BLaER1 treated with 17β-estradiol and CSF1 and Interleukin-3, amounts not matched to agents 10 nM and 100 nM (cell line): ENCODE measurements around the gene CORO1A.
"Not testable (repeated sequence)": the region's sequence is repeated elsewhere in the genome, so short reads cannot be mapped to it uniquely, and the experiment has no call there.

Experiments
- H3K27ac ChIP-seq, 11 experiments: shearing (Covaris generic); formaldehyde crosslinking; 2 replicates each; pipeline ENCODE4 v1.8.1; 2022
- H3K27me3 ChIP-seq, 11 experiments: shearing (Covaris generic); formaldehyde crosslinking; 2 replicates each; pipeline ENCODE4 v1.8.1; 2022
- H3K36me3 ChIP-seq, 11 experiments: shearing (Covaris generic); formaldehyde crosslinking; 2 replicates each; pipeline ENCODE4 v1.8.1; 2022
- H3K4me1 ChIP-seq, 10 experiments: shearing (Covaris generic); formaldehyde crosslinking; 2 replicates each; pipeline ENCODE4 v1.8.1; 2022
- H3K4me2 ChIP-seq, 11 experiments: shearing (Covaris generic); formaldehyde crosslinking; 2 replicates each; pipeline ENCODE4 v1.8.1; 2022
- H3K4me3 ChIP-seq, 10 experiments: shearing (Covaris generic); formaldehyde crosslinking; 2 replicates each; pipeline ENCODE4 v1.8.1; 2022
- H3K9ac ChIP-seq, 11 experiments: shearing (Covaris generic); formaldehyde crosslinking; 2 replicates each; pipeline ENCODE4 v1.8.1; 2022
- H3K9me3 ChIP-seq, 11 experiments: shearing (Covaris generic); formaldehyde crosslinking; replicated peaks in 1 of 11; 2 replicates each; pipeline ENCODE4 v1.8.1; 2022
- H4K20me1 ChIP-seq, 11 experiments: shearing (Covaris generic); formaldehyde crosslinking; 2 replicates each; pipeline ENCODE4 v1.8.1; 2022
- Cebpa-rat ChIP-seq, 11 experiments: shearing (Covaris generic); IDR thresholded peaks; 2 replicates each; pipeline ENCODE4 v1.8.1; 2022

CORO1A gene

DNA sequence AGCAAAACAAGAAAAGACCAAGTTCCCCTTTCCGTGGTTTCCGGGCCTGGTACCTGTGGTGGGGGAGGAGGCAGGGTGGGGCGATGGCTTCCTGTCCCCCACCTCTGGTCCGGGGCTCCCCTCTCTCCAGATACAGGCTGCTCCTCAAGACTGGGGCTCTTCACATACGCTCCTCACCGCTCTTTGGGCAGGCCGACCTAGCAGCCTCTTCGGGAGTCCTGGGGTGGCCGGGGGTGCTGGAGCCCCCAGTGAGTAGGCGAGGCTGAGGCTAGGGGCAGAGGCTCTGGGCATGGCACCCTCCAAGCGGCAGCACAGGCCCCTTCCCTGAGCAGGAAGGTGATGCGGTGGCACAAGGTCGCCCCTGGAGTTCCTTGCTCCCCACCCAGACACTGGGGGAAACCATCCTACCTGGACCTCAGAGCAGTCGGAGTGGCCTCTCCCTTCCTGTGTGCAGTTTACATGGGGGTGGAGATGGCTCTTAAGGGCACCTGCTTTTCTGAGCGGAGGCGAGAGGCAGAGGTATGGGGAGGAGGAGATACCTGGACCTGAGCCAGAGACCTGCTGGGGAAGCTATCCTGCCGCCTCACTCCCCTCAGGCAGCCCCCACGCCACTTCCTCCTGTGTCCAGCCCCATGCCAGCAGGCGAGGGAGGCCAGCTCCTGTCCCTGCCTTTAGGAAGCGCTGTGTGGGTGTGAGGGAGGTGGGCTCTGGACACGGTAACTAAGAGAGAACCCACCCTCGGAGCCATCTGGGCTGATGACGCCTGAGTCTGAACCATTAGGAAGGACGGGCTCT is 891 bp downstream of the CORO1A start:
- peak overlapping the region; percentile 86 to 97 (median 92) for H3K9ac ChIP-seq
- no peak for TF ChIP-seq Cebpa-rat (IDR thresholded peaks at IDR 0.05)
- H3K4me2 ChIP-seq, result peak overlapping the region; percentile 91 to 100 (median 99)
- no peaks in the 10 kb centered on the region for H3K9me3 ChIP-seq
- no peaks in the 10 kb centered on the region for H3K27me3 ChIP-seq
- peak overlapping the region; percentile 77 to 98 (median 93) for H3K27ac ChIP-seq
- peaks cover 10 to 44% (median 24%) of the 10 kb centered on the region in 11 experiments for H3K36me3 ChIP-seq
- peaks cover 5 to 43% (median 30%) of the 10 kb centered on the region in 11 experiments; a peak in 18 of 22 replicates for H4K20me1 ChIP-seq
- H3K4me1 ChIP-seq, result peaks cover 33 to 44% (median 39%) of the 10 kb centered on the region in 10 experiments
- peak overlapping the region; percentile 88 to 100 (median 97) for H3K4me3 ChIP-seq

DNA sequence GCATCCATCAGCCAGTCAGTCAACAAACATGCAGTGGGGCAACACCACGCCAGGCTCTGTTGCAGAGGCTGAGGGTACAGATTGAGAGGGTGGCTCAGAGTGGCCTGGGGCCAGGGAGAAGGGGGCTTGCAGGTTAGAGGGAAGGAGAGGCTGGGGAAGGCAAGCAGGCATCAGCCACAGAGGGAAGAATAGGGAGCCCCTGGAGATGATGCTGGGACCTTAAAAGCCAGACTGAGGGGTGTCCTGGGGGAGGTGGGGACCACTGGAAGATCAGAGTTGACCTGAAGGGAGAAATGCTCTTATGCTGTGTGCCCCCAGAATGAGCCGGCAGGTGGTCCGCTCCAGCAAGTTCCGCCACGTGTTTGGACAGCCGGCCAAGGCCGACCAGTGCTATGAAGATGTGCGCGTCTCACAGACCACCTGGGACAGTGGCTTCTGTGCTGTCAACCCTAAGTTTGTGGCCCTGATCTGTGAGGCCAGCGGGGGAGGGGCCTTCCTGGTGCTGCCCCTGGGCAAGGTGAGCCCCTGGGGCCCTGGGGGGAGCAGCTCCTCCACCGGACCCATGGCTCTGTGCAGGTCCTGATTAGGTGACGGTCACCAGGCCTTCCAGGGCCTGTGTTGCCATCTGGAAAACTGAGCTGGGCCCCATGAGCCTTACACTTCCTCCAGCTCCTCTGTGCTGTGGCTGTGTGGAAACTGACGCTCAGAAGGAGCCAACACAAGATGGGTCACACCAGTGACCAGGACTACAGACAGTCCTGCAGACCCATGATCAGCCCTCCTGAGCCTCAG is 1.7 kb downstream of the CORO1A start:
- Histone ChIP-seq H3K27ac (peak overlapping the region; percentile 77 to 98 (median 93)), H3K36me3 (peaks cover 10 to 44% (median 24%) of the 10 kb centered on the region in 11 experiments), H3K4me1 (peaks cover 33 to 44% (median 39%) of the 10 kb centered on the region in 10 experiments), H3K4me2 (peak overlapping the region; percentile 91 to 100 (median 99)), H4K20me1 (peaks cover 5 to 43% (median 30%) of the 10 kb centered on the region in 11 experiments; a peak in 18 of 22 replicates), H3K9me3 (no peaks in the 10 kb centered on the region), H3K9ac (peak overlapping the region; percentile 86 to 97 (median 92)), H3K27me3 (no peaks in the 10 kb centered on the region), H3K4me3 (peak overlapping the region; percentile 88 to 100 (median 97))
- peak in 1 of 11 experiments; percentile 1; a peak in 1 of 22 replicates for TF ChIP-seq Cebpa-rat (IDR thresholded peaks at IDR 0.05)

DNA sequence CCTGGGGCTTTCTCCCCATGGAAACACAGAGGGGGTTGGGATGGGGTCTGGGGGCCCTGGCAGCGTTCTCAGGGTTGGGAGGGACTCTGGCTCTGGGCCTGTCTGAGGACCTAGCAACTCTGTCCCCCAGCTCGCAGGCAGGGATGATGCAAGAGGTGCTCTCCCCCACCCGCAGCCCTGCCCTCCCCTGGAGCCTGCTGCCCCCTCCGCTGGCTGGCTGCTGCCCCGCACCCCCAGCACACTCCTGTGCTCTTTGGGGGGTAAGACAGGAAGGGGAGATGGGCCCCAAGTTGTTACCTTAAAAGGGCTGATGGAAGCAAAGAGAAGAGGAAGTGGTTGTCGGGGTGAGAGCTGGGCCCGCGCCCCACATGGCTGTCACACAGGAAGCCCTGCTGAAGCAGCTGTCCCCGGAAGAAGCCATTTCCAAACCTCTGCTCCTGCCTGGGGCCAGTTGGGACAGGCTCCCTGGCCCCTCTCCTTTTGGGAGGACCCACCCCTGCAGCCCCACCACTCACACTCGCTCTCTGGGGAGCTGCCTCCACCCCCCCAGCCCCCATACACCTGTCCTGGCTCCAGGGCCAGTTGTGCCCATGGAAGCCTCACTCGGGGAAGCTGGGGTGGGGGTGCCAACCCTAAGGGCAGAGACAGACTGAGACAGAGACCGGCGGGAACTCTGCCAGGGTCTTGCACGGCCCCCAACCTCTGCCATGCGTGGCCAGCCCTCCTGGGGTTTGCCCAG is 2.5 kb downstream of the CORO1A start:
- H3K4me1 ChIP-seq, result peaks cover 33 to 44% (median 39%) of the 10 kb centered on the region in 10 experiments
- H3K4me2 ChIP-seq, result peak overlapping the region; percentile 91 to 100 (median 99)
- peak in 6 of 11 experiments; percentile 8 to 54 (median 18); a peak in 4 of 22 replicates for TF ChIP-seq Cebpa-rat (IDR thresholded peaks at IDR 0.05)
- H3K9ac ChIP-seq, result peak overlapping the region; percentile 86 to 97 (median 92)
- peaks cover 5 to 43% (median 30%) of the 10 kb centered on the region in 11 experiments; a peak in 18 of 22 replicates for H4K20me1 ChIP-seq
- no peaks in the 10 kb centered on the region for H3K27me3 ChIP-seq
- H3K4me3 ChIP-seq, result peak overlapping the region; percentile 88 to 100 (median 97)
- peak overlapping the region; percentile 77 to 98 (median 93) for H3K27ac ChIP-seq
- peaks cover 10 to 44% (median 24%) of the 10 kb centered on the region in 11 experiments for H3K36me3 ChIP-seq
- no peaks in the 10 kb centered on the region for H3K9me3 ChIP-seq

DNA sequence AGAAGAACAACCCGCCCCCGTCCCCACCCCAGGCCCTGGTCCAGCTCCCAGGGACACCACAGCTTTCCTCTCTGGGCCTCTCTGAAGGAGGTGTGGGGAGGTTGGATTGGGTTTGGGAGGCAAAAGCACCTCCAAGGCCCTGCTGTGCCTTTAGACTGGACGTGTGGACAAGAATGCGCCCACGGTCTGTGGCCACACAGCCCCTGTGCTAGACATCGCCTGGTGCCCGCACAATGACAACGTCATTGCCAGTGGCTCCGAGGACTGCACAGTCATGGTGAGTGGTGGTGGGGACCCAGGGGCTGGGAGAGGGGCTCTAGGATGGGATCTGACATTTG is 3.0 kb downstream of the CORO1A start:
- H3K27me3 ChIP-seq, result no peaks in the 10 kb centered on the region
- peak overlapping the region; percentile 88 to 100 (median 97); a peak in 19 of 20 replicates for H3K4me3 ChIP-seq
- peak overlapping the region; percentile 77 to 98 (median 93) for H3K27ac ChIP-seq
- H3K9ac ChIP-seq, result peak overlapping the region; percentile 75 to 97 (median 92)
- H3K4me1 ChIP-seq, result peaks cover 33 to 44% (median 39%) of the 10 kb centered on the region in 10 experiments
- TF ChIP-seq Cebpa-rat (IDR thresholded peaks at IDR 0.05), result no peak
- H4K20me1 ChIP-seq, result peaks cover 5 to 43% (median 30%) of the 10 kb centered on the region in 11 experiments; a peak in 18 of 22 replicates
- peaks cover 10 to 44% (median 24%) of the 10 kb centered on the region in 11 experiments for H3K36me3 ChIP-seq
- H3K4me2 ChIP-seq, result peak overlapping the region; percentile 91 to 100 (median 99)
- no peaks in the 10 kb centered on the region for H3K9me3 ChIP-seq

DNA sequence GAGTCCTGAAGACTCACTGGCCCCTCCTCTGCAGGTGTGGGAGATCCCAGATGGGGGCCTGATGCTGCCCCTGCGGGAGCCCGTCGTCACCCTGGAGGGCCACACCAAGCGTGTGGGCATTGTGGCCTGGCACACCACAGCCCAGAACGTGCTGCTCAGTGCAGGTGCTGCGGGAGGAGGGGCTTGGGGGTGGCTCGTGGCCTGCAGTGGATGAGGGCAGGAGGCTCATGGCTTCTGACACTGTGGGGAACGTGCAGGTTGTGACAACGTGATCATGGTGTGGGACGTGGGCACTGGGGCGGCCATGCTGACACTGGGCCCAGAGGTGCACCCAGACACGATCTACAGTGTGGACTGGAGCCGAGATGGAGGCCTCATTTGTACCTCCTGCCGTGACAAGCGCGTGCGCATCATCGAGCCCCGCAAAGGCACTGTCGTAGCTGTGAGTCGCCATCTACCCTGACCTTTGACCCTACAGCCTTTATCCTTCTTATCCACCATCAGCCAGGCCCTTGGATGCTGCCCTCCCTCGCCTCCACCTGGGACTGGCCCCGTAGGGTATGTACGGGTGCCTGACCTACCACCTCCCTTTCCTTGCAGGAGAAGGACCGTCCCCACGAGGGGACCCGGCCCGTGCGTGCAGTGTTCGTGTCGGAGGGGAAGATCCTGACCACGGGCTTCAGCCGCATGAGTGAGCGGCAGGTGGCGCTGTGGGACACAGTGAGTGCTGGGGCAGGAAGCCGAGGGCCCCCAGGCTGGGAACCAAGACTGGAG is 3.6 kb downstream of the CORO1A start:
- peak overlapping the region; percentile 77 to 98 (median 93) for H3K27ac ChIP-seq
- no peak for TF ChIP-seq Cebpa-rat (IDR thresholded peaks at IDR 0.05)
- H3K4me3 ChIP-seq, result peak overlapping the region; percentile 88 to 100 (median 97); a peak in 19 of 20 replicates

DNA sequence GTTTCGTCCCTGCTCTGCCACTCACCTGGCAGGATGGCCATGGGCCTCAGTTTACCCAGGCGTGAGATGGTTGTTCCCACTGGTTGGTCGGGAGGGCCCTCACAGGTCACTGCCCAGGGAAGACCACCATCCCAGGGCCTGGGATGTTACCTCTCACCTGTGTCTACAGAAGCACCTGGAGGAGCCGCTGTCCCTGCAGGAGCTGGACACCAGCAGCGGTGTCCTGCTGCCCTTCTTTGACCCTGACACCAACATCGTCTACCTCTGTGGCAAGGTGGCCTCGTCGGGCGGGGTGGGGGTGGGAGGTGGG is 4.1 kb downstream of the CORO1A start:
- Histone ChIP-seq H3K4me2 (peak overlapping the region; percentile 91 to 100 (median 99)), H3K27me3 (no peaks in the 10 kb centered on the region), H3K4me3 (peak overlapping the region in 3 of 10 experiments; percentile 95 to 100 (median 98); a peak in 4 of 20 replicates), H3K9ac (peak overlapping the region in 5 of 11 experiments; percentile 89 to 97 (median 92); a peak in 6 of 22 replicates), H3K4me1 (peaks cover 27 to 41% (median 36%) of the 10 kb centered on the region in 10 experiments), H3K27ac (peak overlapping the region in 7 of 11 experiments; percentile 83 to 96 (median 94); a peak in 8 of 22 replicates), H4K20me1 (peaks cover 5 to 43% (median 30%) of the 10 kb centered on the region in 11 experiments; a peak in 18 of 22 replicates), H3K36me3 (peaks cover 10 to 44% (median 24%) of the 10 kb centered on the region in 11 experiments), H3K9me3 (no peaks in the 10 kb centered on the region)
- no peak for TF ChIP-seq Cebpa-rat (IDR thresholded peaks at IDR 0.05)

More for the DNA sequence above, 3.6 kb downstream of the CORO1A start:
- H3K9ac ChIP-seq, result peak overlapping the region; percentile 75 to 97 (median 92); a peak in 21 of 22 replicates
- peaks cover 33 to 44% (median 39%) of the 10 kb centered on the region in 10 experiments for H3K4me1 ChIP-seq
- H4K20me1 ChIP-seq, result peaks cover 5 to 43% (median 30%) of the 10 kb centered on the region in 11 experiments; a peak in 18 of 22 replicates
- H3K4me2 ChIP-seq, result peak overlapping the region; percentile 91 to 100 (median 99)
- no peaks in the 10 kb centered on the region for H3K27me3 ChIP-seq
- H3K36me3 ChIP-seq, result peaks cover 10 to 44% (median 24%) of the 10 kb centered on the region in 11 experiments
- no peaks in the 10 kb centered on the region for H3K9me3 ChIP-seq

DNA sequence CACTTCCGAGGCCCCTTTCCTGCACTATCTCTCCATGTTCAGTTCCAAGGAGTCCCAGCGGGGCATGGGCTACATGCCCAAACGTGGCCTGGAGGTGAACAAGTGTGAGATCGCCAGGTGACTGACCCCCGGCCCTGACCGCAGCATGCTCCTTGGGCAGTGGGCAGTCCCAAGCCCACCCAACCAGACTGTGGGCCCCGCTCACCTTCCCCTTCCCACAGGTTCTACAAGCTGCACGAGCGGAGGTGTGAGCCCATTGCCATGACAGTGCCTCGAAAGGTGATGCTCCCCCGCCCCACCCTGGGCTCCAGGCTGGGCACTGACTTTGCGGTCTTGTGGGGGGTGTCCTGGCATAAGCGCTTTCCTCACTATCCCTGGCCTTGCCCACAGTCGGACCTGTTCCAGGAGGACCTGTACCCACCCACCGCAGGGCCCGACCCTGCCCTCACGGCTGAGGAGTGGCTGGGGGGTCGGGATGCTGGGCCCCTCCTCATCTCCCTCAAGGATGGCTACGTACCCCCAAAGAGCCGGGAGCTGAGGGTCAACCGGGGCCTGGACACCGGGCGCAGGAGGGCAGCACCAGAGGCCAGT is 4.7 kb downstream of the CORO1A start:
- Histone ChIP-seq H3K36me3 (peaks cover 10 to 44% (median 24%) of the 10 kb centered on the region in 11 experiments), H3K4me2 (peak overlapping the region in 5 of 11 experiments; percentile 4 to 93 (median 42); a peak in 5 of 22 replicates), H3K9ac (peak overlapping the region in 1 of 11 experiments; percentile 31; a peak in 1 of 22 replicates), H3K4me1 (peaks cover 24 to 37% (median 32%) of the 10 kb centered on the region in 10 experiments), H3K27ac (0 out of 22 replicates have a peak overlapping the region, but pooled peaks of 2 of the 11 experiments have one; percentile 20 to 23), H4K20me1 (peaks cover 5 to 43% (median 30%) of the 10 kb centered on the region in 11 experiments; a peak in 18 of 22 replicates), H3K4me3 (peak overlapping the region in 1 of 10 experiments; percentile 14; a peak in 1 of 20 replicates), H3K27me3 (no peaks in the 10 kb centered on the region), H3K9me3 (no peaks in the 10 kb centered on the region)
- no peak for TF ChIP-seq Cebpa-rat (IDR thresholded peaks at IDR 0.05)

DNA sequence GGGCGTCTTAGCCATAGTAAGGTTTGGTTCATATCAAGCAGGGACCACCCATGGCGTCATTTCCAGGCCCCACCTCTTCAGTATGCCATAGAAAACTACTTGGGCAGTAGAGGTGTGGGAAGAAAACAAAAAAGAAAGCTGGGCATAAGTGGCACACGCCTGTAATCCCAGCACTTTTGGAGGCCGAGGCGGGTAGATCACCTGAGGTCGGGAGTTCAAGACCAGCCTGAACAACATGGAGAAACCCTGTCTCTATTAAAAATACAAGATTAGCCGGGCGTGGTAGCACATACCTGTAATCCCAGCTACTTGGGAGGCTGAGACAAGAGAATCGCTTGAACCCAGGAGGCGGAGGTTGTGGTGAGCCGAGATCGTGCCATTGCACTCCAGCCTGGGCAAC is 7.8 kb downstream of the CORO1A start:
- not testable (repeated sequence) for H3K4me3 ChIP-seq, H3K27ac ChIP-seq, H3K4me2 ChIP-seq, H3K27me3 ChIP-seq, H3K9ac ChIP-seq, H3K9me3 ChIP-seq
- Histone ChIP-seq H4K20me1 (peaks cover 0 to 23% (median 20%) of the 10 kb centered on the region in 11 experiments; a peak in 17 of 22 replicates), H3K36me3 (peaks cover 10 to 23% (median 21%) of the 10 kb centered on the region in 11 experiments), H3K4me1 (peaks cover 14 to 22% (median 15%) of the 10 kb centered on the region in 10 experiments)

DNA sequence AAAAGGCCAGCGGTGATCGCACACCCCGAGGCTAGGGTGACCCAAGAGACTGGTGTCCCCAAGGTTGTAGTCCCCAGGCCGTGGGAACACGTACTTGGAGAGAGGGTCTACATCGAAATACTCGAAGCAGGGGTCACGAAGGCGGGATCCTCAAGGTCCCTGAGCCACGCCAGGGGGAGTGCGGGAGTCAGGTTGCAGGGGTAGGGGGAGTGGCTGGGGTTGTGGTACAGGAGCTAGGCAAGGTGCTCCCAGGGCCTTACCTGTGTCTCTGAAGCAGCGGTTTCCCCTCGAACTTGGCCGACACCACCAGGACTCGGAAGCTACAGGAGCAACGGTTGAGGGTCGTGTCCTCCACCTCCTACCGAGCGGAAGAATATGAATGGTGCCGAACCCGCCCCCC is 9.7 kb downstream of the CORO1A start:
- H3K9ac ChIP-seq, H3K4me2 ChIP-seq, H4K20me1 ChIP-seq, H3K4me3 ChIP-seq, H3K27me3 ChIP-seq, H3K9me3 ChIP-seq, H3K4me1 ChIP-seq, H3K27ac ChIP-seq, H3K36me3 ChIP-seq: not testable (repeated sequence)

DNA sequence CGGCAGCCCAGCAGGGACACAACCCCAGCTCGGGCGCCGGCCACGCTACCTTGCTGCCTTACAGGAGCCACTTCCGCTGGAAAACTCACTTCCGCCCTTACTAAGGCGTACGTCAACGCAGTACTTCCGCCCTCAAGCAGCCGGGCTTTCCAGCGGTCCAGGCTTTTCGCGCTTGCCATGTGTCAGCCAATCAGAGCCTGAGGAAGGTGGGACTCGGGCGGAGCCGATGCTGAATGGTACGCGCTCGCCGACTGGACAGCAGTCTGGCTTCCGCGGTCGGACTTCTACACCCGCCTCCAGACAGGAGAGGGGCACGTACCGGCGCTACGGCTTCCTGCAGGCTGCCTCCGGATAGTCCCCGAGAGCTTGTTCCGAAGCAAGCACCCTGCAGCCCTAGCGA is 10.2 kb downstream of the CORO1A start, which contains the start of the genes BOLA2B and SLX1A:
Gene BOLA2B, minus strand, starts transcription at position 52 of the 400 bp plus-strand sequence. CDS start 71 bp downstream, outside the sequence.
Gene SLX1A, plus strand, starts transcription at position 261 of the 400 bp plus-strand sequence. CDS start 210 bp downstream, outside the sequence.
- Histone ChIP-seq H3K4me2 (peak within 1 kb of the TSS; percentile 65 to 87 (median 75); a peak in 20 of 22 replicates), H3K9ac (peak within 1 kb of the TSS in 9 of 11 experiments; percentile 54 to 71 (median 60); a peak in 11 of 22 replicates)
- not testable (repeated sequence) for H3K27ac ChIP-seq

More for the DNA sequence above, 10.2 kb downstream of the CORO1A start, which contains the start of the genes BOLA2B and SLX1A:
- H3K36me3 ChIP-seq, H4K20me1 ChIP-seq, H3K27me3 ChIP-seq, H3K4me1 ChIP-seq, H3K9me3 ChIP-seq: not testable (repeated sequence)
- H3K4me3 ChIP-seq, result peak within 1 kb of the TSS; percentile 44 to 70 (median 58)
